Fibroblast of villous mesenchyme (primary cell): ENCODE data around the gene PSMB5. TPM values are rescaled to one million over a fixed set of nuclear protein-coding genes. Genes with fewer than 3 reads are reported as not detected.
A peak's percentile ranks its signal among the peaks of the same experiment; 100 is the strongest.
"Not testable (repeated sequence)": the region's sequence is repeated elsewhere in the genome, so short reads cannot be mapped to it uniquely, and the experiment has no call there.

Experiments used
- DNase-seq: peaks from one replicate; pipeline ENCODE4 v3.0.0-alpha.2; 2010; ENCODE audit warnings: low read depth
- H3K4me3 ChIP-seq: 2 replicates; pipeline ENCODE4 v1.5.1; 2011; ENCODE audit warnings: low read depth, mild to moderate bottlenecking, low read length
- total RNA-seq: library from RNA; depleted of rRNA; stranded (reverse); fragments of >200 nt; gene quantifications from 2 replicates; pipeline ENCODE4 v1.2.3, GENCODE V29; 2012
- TF ChIP-seq, protein P1 (sequence below): IDR thresholded peaks from 2 replicates; pipeline ENCODE4 v1.5.1; 2012; ENCODE audit warnings: low read depth, mild to moderate bottlenecking, low read length; ENCODE audit not compliant: insufficient read depth

Gene PSMB5
- total RNA-seq, 1 donor: 196 TPM

DNA sequence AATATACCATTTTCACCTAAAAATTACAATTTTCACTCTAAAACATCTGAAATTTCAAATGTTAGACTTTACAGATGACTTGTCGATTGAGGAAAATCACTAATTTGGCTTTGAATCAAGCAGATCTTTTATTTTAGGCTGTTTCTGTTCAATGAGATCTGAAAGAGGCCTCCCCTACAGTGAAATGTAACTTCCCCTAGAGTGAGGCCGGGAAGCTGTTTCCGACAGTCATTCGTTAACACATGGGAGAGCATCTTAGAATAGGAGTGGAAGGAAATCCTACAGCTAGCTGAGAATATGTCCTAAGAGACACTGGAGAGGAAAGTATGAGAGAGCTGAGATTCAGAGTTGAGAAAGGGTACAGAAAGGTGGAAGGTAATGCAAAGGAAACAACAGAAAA lies 19.1 kb downstream of the PSMB5 start:
- DNase-seq: no peak
- H3K4me3 ChIP-seq: no peak overlapping the region
- TF ChIP-seq, protein P1, sequence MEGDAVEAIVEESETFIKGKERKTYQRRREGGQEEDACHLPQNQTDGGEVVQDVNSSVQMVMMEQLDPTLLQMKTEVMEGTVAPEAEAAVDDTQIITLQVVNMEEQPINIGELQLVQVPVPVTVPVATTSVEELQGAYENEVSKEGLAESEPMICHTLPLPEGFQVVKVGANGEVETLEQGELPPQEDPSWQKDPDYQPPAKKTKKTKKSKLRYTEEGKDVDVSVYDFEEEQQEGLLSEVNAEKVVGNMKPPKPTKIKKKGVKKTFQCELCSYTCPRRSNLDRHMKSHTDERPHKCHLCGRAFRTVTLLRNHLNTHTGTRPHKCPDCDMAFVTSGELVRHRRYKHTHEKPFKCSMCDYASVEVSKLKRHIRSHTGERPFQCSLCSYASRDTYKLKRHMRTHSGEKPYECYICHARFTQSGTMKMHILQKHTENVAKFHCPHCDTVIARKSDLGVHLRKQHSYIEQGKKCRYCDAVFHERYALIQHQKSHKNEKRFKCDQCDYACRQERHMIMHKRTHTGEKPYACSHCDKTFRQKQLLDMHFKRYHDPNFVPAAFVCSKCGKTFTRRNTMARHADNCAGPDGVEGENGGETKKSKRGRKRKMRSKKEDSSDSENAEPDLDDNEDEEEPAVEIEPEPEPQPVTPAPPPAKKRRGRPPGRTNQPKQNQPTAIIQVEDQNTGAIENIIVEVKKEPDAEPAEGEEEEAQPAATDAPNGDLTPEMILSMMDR: no peak

DNA sequence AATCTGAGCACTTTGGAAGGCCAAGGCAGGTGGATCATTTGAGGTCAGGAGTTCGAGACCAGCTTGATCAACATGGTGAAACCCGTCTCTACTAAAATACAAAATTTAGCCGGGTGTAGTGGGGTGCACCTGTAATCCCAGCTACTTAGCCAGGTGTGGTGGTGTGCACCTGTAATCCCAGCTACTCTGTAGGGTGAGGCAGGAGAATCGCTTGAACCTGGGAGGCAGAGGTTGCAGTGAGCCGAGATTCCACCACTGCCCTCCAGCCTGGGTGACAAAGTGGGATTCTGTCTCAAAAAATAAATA lies 21.0 kb downstream of the PSMB5 start:
- DNase-seq, H3K4me3 ChIP-seq: not testable (repeated sequence)

DNA sequence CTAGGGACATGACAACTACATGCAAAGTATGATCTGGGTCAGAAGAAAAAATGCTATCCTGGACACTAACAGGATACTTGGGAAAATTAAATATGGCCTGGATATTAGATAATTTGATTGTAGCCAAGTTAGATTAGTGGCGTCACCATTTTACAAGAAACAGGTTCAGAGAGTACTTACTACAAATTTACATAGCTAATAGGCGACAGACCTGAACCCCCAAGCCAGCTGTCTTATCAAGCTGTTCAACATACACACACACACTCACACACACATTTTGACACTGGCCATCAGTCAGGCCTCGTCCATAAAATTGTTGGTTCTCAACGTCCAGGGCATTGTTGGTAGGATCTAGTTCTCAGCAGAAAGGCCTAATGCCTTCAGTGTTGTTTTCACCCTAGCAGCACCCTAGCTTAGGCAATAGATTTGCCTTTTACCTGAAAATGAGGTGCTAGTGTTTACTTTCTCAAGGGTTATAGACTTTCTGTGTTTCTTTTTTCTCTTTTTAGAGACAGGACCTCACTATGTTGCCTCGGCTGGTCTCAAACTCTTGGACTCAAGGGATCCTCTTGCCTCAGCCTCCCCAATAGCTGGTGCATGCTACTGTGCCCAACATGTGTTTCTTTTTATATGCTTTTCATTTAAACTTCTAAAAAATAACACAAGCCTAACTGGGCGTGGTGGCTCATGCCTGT lies 21.5 kb downstream of the PSMB5 start:
- H3K4me3 ChIP-seq: no peak overlapping the region
- TF ChIP-seq, protein P1: no peak
- no peak for DNase-seq

DNA sequence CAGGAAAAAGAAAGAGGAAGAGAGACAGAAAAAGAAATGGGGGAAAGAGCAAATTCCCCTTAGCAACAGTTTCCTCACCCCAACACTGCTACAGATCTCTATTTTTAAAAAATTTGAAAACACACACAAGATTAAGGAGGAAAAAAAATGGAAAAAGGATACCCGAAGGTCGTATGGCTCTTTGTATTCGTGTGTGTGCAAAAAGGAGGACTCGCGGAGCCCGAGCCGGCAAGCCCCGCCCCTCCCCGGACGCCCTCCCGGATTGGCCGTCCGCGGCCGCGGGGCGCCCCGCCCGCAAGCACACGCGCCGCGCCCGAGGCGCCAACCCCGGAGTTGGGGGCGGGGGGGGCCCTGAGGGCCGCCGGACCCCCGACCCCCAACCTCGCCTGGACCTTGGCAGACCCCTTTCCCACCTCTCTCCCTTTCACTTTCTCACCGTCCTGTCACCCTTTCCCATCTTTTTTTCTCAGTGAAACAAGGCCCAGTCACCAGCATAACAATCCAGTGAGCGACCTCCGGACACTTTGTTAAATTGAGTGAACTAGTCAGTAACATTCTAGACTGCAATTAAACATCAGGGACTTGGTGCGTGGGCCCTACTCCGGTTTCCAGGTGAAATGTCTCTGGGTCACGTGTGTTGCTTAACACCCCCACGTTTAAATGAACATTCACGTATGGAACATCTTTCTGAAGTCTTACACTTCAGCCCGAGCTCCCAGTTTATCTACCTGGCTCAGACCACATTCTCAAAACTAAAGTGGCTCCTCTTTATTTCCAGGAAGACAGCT lies 24.6 kb downstream of the PSMB5 start, which contains the start of gene C14orf93:
C14orf93 (minus strand) TSS at position 205 of the 788 bp plus-strand sequence. CDS start 11,120 bp downstream, outside the sequence.
- TF ChIP-seq, protein P1: no peak
- H3K4me3 ChIP-seq: peak within 1 kb of the TSS; percentile 67
- peak; percentile 42 for DNase-seq

DNA sequence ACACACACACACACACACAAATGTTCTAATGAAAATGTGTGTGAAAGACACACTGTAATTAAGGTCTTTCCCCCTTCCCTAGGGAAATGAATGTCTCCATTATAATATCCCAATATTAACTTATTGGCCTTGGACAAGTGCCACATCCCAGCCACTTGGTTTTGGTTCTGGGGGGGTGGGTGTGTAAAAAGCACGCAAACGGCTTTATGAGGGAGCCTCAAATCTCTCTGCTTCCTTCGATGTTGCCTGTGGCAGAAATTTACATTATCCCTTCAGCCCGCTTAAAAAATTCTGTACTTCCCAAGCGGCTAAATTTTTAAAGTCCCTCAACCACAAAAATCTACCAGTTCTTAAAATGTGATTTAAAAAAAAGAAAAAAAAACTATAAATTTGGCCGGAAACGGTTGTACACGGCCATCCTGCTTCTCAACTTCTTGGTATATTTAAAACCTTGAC lies 25.2 kb downstream of the PSMB5 start:
- TF ChIP-seq, protein P1: no peak
- H3K4me3 ChIP-seq: peak overlapping the region; percentile 67
- DNase-seq: no peak

DNA sequence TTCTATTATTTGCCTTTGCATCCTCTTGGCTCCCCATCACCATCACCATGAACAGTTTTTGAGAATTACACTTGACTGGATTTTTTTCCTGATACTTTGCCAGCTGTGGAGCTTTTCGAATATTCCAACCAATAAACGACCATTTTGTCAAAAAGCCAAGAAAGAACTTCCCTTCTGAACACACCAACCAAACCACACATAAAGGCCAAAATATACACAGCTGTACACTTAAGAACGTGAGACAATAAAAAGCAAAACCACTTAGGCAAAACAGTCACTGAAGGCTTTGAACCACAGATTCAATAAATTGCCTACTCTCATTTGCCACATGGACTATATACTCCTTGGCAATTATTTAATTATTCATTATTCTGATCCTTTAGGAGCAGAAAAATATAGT lies 25.9 kb downstream of the PSMB5 start:
- peak; percentile 14 for DNase-seq
- TF ChIP-seq, protein P1: no peak
- no peak overlapping the region for H3K4me3 ChIP-seq
